IPS-18c (cell line): Measurements from ENCODE around the gene TIPRL.
"Not testable (repeated sequence)": the region's sequence is repeated elsewhere in the genome, so short reads cannot be mapped to it uniquely, and the experiment has no call there.

Experiments used
- H3K4me3 ChIP-seq: 2 replicates; pipeline ENCODE4 v1.7.0; 2013; ENCODE audit warnings: low read depth, mild to moderate bottlenecking, low read length, moderate library complexity; ENCODE audit not compliant: insufficient read depth
- H3K9me3 ChIP-seq: one replicate; pipeline ENCODE4 v1.6.1; 2013; ENCODE audit warnings: mild to moderate bottlenecking, low read length, moderate library complexity; ENCODE audit not compliant: control insufficient read depth, insufficient read depth

TIPRL gene

GRCh38 chr1:168151935-168152334 lies 26.8 kb upstream of the TIPRL start:
- no peak overlapping the region for H3K4me3 ChIP-seq

GRCh38 chr1:168154707-168155106 lies 24.1 kb upstream of the TIPRL start:
- not testable (repeated sequence) for H3K9me3 ChIP-seq, H3K4me3 ChIP-seq

More at GRCh38 chr1:168151935-168152334, 26.8 kb upstream of the TIPRL start:
- H3K9me3 ChIP-seq = no peaks in the 10 kb centered on the region

GRCh38 chr1:168155910-168156309 lies 22.9 kb upstream of the TIPRL start:
- Histone ChIP-seq H3K9me3 (no peaks in the 10 kb centered on the region), H3K4me3 (no peak overlapping the region)

- H3K9me3 ChIP-seq = no peaks in the 10 kb centered on the region
- no peak overlapping the region for H3K4me3 ChIP-seq
These were observed 21.1 kb upstream of the TIPRL start for GRCh38 chr1:168157638-168158037.

GRCh38 chr1:168159251-168159650 lies 19.5 kb upstream of the TIPRL start:
- Histone ChIP-seq H3K9me3 (no peaks in the 10 kb centered on the region), H3K4me3 (no peak overlapping the region)

- H3K9me3 ChIP-seq = no peaks in the 10 kb centered on the region
- H3K4me3 ChIP-seq = no peak overlapping the region
These were observed 18.8 kb upstream of the TIPRL start for GRCh38 chr1:168159979-168160378.

GRCh38 chr1:168161459-168161858 lies 17.3 kb upstream of the TIPRL start:
- Histone ChIP-seq H3K9me3 (no peaks in the 10 kb centered on the region), H3K4me3 (no peak overlapping the region)

GRCh38 chr1:168163670-168164069 lies 15.1 kb upstream of the TIPRL start:
- Histone ChIP-seq H3K4me3 (no peak overlapping the region), H3K9me3 (no peaks in the 10 kb centered on the region)

GRCh38 chr1:168164771-168165170 lies 14.0 kb upstream of the TIPRL start:
- no peak overlapping the region for H3K4me3 ChIP-seq

GRCh38 chr1:168167806-168168205 lies 11.0 kb upstream of the TIPRL start:
- Histone ChIP-seq H3K4me3 (no peak overlapping the region), H3K9me3 (no peaks in the 10 kb centered on the region)

More at GRCh38 chr1:168164771-168165170, 14.0 kb upstream of the TIPRL start:
- no peaks in the 10 kb centered on the region for H3K9me3 ChIP-seq

GRCh38 chr1:168170564-168171508 lies 7.9 kb upstream of the TIPRL start:
- H3K4me3 ChIP-seq = no peak overlapping the region
- H3K9me3 ChIP-seq = no peaks in the 10 kb centered on the region

- Histone ChIP-seq H3K4me3 (no peak overlapping the region), H3K9me3 (no peaks in the 10 kb centered on the region)
These were observed 6.4 kb upstream of the TIPRL start for GRCh38 chr1:168172250-168172915.

- Histone ChIP-seq H3K4me3 (no peak overlapping the region; the same call in 1 of the 2 replicates), H3K9me3 (peaks cover 2% of the 10 kb centered on the region)
These were observed 530 bp upstream of the TIPRL start for GRCh38 chr1:168178227-168178637.

GRCh38 chr1:168179438-168180147 lies 831 bp downstream of the TIPRL start:
- Histone ChIP-seq H3K9me3 (peaks cover 2% of the 10 kb centered on the region), H3K4me3 (peak overlapping the region; percentile 94)

- peak overlapping the region; percentile 94; the same call in 1 of the 2 replicates for H3K4me3 ChIP-seq
- peaks cover 2% of the 10 kb centered on the region for H3K9me3 ChIP-seq
These were observed 1.4 kb downstream of the TIPRL start for GRCh38 chr1:168180148-168180524.

- H3K4me3 ChIP-seq, H3K9me3 ChIP-seq: not testable (repeated sequence)
These were observed 2.4 kb downstream of the TIPRL start for GRCh38 chr1:168181063-168181720.

GRCh38 chr1:168187177-168187576 lies 8.4 kb downstream of the TIPRL start:
- Histone ChIP-seq H3K9me3 (no peaks in the 10 kb centered on the region), H3K4me3 (no peak overlapping the region)
